ENCODE measurements around the gene GET4. TPM values are rescaled to one million over a fixed set of nuclear protein-coding genes. Genes with fewer than 3 reads are reported as not detected.
A peak's percentile ranks its signal among the peaks of the same experiment; 100 is the strongest.
"Not testable (repeated sequence)": the region's sequence is repeated elsewhere in the genome, so short reads cannot be mapped to it uniquely, and the experiment has no call there.

GET4 gene
- total RNA-seq, 1 donor from 2014 or later = 58.3 TPM

DNA sequence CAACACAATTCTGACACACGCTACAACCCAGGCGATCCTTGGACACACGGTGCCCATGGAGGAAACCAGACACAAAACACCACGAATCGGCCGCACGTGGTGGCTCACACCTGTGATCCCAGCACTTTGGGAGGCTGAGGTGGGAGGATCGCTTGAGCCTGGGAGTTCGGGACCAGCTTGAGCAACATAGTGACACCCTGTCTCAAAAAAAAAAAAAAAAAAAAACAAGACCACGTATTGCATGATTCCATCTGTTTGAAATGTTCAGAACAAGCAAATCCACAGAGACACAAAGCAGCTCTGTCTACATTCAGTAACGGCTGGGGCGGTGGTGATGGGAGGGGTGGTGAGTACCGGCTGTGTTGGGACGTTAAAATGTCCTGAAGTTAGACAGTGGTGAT is 53.0 kb downstream of the GET4 start:
- peak; percentile 30 for DNase-seq

DNA sequence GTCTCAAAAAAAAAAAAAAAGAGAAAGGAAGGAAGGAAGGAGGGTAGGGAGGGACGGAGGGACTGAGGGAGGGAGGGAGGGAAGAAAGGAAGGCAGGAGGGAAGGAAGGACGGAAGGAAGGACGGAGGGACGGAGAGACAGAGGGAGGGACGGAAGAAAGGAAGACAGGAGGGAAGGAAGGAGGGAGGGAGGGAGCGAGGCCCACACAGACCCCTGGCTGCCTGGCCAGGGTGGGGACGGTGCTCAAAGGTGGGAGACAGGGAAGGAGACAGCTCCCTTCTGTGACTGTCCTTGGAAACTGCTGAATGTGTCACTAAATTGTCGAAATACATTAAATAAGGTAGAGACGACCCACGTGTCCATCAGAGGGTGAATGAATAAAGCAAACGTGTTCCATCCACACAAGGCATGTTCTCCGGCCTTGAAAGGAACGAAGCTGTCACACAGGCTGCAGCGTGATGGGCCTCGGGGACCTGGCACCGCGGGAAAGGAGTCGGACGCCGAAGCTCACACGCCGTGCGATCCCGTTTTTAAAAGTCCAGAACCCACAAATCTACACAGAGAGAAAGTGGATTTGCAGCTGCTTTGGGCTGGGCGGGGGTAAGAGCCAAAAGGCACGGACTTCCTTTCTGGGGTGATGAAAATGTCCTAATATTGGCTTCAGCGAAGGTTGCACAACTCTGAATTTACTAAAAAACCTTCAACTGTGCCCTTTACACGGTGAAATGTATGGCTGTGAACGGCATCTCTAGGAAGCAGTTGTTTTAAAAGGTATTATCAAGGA is 54.8 kb downstream of the GET4 start:
- no peak for DNase-seq

DNA sequence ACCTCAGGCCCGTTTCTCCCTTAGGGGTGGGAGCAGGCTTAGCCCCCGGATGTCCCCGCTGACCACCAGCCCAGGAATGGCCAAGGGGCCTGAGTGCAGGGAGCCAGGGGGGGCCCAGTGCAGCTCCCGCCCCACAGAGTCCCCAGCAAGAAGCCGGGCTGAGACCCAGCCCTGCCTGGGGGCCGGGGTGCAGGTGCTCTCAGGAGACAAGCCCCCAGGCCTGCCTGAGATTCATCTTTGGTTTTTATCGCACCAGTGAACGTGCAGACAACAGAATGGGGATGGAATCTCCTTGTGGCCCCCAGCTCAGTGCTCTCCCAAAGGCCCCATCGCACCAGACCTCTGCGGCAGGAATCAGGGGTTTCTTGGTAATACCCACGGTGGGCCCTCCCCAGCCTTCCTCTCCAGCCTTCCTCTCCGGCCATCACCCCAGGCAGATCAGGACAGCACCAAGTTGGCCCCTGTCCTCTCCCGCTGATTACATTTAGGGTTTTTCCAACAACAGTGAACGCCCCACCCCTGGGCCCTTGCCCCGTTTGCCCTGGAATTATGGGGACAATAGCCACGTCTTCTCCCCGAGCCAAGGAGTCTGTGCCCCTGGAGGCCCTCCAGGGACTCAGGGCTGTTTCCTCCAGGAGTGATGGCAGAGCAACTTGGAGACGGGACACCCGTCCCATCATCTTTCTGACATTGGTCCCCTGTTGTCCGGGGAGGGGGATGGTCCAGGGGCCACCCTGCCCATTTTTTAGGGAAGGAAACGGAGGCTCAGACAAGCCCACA is 55.7 kb downstream of the GET4 start:
- DNase-seq = no peak

DNA sequence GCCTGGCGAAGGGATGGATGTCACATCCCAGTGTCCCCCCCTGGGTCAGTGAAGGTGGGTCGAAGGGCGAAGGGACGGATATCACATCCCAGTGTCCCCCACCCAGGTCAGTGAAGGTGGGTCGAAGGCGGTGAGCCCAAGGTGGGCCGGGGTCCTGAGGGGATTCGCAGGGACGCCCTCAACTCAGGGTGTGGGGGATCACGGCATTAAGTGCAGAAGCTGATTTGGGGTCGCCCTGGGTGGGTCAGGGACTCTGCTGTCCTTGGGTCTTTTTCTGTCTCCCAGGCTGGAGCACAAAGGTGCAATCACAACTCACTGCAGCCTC is 56.3 kb downstream of the GET4 start:
- DNase-seq = no peak

DNA sequence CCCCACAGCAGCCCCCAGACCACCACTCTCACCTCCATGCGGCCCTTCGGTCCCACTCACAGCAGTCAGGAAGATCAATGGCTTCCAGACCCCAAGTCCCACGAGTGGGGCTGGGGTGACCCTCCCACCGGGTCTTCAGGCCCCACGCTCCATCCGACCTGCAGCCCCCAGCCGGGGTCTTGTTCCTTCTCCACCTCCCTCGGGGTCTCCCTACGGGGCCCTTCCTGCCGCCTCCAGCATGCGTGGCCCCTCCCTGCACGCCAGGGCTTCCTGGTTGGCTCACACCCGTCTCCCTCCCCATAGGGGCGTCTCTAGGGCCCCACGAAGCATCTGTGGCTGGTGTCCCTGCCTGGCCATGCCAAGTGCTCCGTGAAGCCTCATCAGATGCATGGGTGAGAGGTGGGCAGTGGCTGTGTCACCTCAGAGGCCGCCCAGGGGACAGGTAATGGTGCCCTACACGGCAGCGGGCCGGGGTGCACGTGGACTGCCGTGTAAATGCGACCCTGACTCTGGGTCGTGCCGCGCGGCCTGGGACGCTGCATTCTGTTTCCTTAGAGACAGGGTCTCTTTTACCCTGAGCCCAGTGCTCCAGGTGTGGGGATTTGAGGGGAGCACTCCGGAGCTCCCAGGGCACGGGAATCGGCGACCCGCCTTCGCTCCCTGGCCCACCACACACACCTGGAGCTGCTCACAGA is 58.3 kb downstream of the GET4 start:
- no peak for DNase-seq

DNA sequence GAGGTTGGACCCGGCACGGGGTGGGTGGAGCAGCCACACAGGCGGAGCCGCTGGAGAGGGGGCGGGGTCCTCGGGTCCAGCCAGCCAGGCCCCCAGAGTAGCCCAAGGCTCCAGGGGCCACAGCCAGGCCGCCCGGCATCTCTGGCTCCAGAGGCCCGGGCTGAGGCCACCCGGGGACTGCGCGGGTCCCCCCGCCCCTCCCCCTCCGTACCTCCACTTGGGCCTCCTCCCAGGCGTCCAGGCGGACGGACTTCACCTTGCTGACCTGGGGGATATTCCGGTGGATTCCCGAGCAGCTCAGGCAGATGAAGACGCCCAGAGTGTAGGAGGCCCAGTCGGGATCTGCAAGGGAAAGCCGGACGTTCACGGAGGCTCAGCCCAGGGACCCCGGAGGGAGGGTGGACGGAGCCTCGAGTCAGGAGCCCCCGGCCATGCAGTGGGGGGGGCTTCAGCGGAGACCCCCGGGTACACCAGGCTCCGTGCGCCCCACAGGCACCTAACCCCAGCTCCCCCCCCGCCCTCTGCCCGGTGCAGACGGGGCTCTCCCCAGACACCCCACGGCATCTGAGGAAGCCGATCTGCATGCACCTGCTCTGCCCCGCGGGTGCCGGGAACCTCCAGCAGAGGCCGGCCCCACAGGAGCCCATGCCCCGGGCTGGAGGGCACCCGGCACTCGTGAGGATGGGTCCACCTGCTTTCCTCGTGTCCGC is 59.0 kb downstream of the GET4 start:
- no peak for DNase-seq

DNA sequence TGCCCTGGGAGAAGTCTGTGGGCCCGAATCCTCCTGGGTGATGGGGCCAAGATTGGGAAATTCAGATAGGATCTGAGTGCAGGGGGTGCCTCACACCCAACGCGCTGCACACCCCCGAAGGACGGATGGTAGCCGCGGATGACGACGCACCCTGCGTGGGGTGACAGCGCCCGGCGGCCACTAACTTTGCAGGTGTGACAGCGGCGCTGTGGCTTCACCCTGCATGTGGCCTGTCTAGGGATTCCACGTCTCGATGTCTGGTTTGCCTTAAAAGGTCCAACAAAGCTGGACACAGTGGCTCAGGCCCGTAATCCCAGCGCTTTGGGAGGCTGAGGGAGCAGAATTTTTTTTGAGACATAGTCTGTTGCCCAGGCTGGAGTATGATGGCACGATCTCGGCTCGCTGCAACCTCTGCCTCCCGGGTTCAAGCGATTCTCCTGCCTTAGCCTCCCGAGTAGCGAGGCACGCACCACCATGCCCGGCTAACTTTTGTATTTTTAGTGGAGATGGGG is 59.6 kb downstream of the GET4 start:
- no peak for DNase-seq

DNA sequence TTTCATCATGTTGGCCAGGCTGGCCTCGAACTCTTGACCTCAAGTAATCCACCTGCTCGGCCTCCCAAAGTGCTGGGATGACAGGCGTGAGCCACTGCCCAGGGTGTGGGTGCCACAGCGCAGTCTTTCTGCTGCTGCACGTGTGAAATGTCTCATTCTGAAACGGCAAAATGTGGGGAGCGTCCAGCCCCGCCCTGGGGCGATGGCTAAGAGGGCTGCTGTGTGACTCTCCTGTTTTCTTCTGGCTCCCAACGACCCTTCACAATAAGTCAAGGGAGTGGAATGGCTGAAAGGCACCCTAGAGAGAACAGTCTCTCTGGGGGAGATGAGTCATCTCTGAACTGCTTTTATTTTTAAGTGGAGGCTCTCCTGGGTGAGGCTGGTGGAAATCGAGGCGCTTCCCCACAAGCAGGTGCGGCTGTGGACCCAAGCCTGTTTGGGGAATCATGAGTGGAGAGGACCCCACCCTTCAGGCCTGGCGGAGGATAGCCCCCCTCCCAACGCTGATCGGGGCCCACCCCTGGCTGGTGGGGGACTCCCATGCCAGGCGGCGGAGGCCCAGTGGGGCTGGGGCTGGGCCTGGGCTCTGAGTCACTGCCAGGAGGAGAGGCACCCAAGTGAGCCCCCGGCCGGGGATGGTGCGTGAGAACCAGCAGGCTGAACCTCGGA is 60.2 kb downstream of the GET4 start:
- DNase-seq = no peak

DNA sequence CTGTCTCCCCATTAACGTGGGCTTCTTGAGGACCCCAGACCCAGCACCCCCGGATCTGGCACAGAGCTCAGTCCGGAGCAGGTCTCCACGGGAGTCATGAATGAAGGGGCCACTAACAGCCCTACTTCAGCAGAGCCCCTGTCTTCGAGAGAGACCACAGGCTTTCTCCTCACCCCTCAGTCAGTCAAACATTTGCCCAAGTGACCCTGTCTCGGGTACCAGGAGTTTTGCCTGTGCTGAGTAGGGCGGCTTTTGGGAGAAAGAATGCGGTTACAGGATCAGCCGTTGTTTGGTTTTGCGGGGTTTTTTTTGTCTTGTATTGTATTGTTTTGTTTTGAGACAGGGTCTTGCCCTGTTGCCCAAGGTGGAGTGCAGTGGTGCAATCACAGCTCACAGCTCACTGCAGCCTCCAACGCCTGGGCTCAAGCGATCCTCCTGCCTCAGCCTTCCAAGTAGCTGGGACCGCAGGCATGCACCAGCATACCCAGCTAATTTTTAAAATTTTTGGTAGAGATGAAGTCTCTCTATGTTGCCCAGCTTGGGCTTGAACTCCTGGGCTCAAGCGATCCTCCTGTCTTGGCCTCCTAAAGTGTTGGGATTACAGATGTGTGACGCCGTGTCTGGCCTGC is 61.6 kb downstream of the GET4 start:
- no peak for DNase-seq

DNA sequence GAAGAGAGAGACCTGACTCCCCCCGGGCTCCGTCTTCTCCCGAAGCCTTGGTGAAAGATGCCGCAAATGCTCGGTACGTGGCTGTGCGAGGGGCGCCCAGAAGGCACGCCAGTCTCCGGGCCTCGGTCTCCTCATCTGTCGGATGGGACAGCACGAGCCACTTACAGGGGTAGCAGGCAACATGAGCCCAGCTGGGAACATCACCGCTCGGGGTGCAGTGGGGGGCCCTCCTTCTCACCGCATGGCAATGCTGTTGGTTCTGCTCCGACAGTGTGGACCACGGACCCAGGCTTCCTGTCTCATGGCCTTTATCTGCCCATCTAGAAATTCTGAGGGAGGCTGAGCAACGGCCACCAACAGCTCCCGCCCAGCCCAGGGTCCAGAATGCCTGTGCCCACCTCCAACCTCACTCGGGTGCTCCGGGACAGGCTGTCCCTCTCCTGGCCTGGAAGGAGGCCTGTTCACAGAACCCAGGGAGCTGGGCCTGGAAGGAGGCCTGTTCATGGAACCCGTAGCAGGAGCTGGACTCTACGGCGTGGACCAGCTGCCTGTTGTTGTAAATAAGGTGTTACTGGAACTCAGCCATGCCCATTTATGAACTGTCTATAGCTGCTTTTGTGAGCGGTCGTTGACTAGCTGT is 62.3 kb downstream of the GET4 start:
- DNase-seq = no peak

DNA sequence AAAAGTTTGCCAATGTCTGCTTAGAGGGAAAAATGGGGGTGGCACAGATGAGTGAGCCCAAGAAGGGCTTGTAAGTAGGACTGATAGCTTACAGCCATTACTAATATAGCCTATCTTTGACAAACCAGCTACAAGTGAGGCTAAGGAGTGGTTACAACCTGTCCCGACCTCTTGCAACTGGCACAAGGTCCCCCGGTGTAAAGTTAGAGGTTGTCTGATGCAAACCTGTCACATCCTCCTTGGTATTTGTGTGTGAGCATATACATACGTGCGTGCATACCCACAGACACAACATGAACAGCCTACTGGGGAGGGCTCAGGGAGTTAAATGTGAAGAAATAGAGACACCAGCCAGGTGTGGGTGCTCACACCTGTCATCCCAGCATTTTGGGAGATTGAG is 63.5 kb downstream of the GET4 start:
- DNase-seq = no peak

DNA sequence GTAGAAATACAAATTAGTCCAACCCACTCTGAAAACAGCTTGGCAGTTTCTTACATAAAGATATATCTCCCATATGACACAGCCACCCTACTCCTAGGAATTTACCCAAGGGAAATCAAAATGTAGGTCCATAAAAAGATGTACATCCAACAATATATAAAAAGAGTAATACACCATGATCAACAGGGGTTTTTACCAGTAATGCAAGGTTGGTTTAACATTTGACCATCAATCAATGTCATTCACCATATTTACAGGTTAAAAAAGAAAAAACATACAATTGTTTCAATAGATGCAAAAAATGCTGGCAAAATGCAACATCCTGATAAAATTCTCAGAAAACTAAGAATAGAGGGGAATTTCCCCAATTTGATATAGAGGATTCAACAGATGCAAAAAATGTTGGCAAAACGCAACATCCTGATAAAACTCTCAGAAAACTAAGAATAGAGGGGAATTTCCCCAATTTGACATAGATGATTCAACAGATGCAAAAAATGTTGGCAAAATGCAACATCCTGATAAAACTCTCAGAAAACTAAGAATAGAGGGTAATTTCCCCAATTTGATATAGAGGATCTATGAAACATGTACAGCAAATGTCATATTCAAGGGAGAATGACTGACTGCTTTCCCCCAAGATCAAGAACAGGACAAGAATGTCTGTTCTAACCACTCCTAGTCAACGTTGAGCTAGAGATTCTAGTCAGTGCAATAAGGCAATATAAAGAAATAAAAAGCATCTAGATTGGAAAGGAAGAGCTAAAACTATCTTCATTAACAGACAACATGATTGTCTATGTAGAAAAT is 64.5 kb downstream of the GET4 start:
- no peak for DNase-seq

DNA sequence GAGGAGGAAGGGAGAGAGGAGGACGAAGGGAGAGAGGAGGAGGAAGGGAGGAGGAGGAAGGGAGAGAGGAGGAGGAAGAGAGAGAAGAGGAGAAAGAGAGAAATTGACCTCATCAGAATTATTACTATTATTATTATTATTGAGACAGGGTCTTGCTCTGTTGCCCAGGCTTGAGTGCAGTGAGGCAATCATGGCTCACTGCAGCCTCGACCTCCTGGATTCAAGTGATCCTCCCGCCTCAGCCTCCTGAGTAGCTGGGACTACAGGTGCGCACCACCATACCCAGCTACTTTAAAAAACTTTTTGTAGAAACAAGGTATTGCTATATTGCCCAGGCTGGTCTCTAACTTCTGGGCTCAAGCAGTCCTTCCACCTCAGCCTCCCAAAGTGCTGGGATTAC is 67.4 kb downstream of the GET4 start:
- not testable (repeated sequence) for DNase-seq

DNA sequence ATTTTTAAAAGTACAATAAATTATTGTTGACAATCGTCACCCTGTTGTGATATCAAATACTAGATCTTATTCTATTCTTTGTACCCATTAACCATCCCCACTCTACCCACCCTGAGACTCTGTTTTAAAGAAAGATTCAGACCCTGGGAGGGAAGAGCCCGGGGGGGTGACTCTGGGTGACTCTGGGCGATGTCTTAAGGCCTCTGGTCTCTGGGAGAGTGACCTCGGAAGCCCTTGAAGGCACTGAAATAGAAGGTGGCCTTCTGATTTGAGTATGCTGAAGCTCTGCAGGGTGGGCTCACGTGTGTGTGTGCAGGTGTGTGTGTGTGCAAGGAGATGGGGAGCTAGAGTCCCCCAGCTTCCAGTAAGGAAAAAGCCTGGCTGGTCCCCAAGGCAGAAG is 68.4 kb downstream of the GET4 start:
- no peak for DNase-seq

DNA sequence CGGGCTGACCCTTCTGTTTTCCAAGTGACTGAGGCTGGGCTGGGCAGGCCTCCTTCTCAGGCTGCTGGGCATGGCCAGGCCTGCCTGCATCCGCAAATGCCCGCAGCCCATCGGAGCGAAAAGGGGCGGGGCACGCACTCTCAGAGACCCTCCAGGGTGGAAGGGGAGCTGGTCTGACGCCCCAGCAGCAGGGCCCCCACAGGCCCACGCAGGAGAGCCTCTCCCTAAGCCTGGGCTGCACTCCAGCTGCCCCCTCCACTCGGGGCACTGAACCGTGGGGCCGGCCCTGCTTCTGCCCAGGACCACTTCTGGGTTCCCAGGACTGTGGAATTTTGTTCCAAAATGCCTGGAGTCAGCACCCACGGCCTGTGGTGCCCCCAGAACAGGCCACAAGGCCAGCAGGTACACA is 68.8 kb downstream of the GET4 start:
- no peak for DNase-seq

DNA sequence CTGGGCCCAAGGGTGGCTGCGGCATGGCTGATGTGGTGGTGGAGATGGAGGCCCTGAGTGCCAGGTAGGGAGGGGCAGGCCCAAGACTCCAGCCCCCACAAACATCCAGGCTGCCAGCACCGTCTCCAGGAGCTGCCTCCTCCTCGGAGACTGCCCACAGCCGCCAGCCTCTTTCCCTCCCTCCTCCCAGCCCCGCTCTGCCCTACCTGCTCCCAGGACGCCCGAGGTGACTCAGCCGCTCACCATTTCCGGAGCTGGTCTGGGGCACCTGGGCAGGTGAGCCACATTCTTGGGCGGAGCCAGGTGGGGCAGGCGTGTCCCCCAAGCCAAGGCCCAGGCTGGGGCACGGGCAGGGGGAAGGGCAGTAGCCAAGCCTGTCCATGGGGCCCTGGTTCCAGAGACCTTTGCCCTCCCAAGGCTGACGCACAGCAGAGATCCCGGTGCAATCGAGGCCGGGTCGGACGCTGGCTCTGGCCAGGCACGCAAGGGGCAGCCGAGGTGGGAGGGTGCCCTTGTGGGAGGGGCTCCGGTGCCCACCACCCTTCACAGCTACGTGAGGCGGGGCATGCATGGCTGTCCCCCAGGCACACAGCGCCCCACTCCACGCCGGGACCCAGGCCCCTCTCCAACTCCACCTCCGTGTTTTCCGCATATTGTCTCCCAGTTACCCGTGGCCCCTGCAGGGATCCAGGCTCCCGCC is 69.4 kb downstream of the GET4 start:
- DNase-seq = no peak
